Ecto neural progenitor cell (in vitro differentiated cells): ENCODE measurements around the gene DNAJC1.
"Not testable (repeated sequence)": the region's sequence is repeated elsewhere in the genome, so short reads cannot be mapped to it uniquely, and the experiment has no call there.

Source experiments
- DNase-seq: peaks from one replicate; pipeline ENCODE4 v3.0.0-alpha.2; 2018; ENCODE audit warnings: low spot score

Gene DNAJC1

DNA sequence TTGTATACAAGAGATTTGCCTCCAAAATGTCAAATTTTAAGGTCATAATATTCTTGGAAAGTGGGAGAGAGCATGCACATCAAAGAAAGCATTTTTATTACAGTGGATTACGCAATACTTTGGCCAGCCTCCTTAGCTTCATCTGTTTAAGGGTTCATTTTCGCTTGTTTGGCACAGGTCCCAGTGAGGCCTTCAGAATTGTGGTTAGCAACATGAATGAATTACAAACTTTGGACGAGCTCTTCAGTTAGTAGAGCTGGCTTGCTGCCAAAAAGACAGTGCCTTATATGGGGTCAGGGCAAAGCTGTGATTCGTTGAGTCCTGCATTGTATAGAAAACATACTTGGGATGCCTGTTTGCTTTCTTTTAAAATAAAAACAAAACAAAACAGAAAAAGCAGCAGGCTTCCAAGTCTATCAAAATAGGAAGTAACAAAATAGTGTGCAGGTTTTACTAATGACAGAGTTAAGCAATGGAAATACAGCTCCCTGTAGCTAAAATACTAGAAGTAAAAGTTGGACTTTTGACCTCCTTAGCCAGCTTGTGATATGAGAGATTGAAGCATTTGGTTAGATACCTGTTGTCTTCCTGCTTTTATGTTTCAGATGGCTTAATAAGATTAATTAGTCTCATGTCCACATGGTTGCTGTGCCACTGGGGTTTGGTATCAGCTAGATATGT lies 278.7 kb downstream of the DNAJC1 start:
- DNase-seq: no peak

DNA sequence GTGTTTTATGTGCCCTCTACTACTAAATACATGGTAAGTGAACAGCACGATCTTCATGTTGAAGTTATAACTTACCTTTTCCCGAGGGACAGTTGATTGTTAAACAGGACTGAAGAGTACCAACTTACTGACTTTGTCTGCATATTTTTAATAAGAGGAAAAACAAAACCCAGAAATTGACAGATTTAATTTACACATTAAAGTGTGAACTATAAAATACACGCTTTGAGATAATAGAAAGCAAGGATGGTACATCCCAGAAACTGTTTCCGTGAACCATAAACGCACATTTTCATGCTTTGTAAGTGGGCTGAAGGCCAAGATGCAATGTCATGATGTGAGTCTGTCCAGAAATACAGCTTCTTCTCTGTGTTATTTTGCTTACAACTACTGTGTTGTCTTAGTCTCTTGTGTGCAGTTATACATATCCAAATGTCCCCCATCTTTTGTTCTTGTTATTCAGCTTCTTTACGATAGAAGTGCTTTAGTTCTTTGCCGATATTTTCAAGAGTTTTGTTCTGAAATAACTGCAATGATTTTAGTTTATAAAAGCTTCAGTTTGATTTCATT lies 279.4 kb downstream of the DNAJC1 start:
- no peak for DNase-seq

DNA sequence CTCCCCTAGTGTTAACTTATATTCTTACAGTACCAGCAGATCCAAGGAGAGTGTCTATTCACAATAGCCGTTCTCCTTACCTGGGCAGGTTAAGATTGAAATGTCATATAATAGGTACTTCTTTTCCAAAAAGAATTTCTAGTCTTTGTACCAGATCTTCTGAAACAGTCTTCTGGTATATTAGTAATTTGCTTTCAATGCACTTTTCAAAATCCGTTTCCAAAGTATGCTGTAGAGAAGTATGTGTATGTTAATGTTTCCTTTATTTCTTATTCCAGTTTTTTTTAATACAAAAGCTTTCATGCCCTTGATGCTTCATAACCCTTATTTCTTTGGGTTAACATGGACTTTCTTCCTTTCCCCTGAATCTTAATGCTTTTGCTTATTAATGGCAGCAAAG lies 281.3 kb downstream of the DNAJC1 start:
- no peak for DNase-seq

DNA sequence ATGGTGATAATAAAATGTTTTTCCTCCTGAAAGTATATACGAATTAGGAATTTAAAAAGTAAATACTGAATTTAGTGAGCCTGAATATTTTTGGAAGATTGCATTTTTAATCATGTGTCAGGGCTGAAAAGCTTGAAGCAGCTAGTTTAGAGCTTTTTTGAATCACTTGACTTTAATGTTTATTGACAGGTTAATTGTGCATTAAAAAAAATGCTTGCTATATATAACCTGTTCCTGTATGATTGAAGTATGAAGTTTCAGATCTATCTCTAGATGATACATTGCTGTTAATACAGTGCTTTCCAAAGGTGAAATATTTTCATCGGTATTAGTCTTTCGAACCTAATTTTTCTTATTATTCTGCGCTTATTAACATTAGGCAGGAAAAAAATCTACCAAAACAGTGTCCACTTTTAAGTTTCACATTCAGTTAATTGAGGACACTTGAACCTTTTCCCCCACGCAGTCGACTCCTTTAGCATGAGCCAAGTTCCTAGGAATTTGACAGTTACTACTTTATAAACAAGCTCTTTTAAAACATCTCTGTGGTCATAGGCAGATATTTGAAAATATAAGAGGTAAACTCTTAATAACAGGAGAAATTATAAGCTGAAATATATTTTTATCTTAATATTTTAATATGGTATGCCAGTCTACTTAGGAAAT lies 282.4 kb downstream of the DNAJC1 start:
- no peak for DNase-seq

DNA sequence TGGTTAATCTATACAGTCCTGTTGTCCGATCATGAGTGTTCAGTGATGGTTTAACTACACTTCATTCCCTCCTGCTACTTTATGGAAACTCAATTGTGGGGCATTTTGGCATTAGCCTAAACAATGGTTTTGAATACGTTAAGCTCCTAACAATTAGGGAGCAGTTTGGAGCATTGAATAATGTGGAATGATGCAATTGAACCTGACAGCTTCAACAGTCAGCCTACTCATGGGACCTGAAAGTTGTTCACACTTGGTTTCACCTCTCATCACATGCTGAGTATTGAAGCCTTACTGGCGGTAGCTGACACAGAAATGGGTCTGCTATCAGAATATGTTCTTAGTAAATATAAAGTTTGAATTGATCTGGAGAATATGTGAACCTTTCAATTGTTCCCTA lies 283.4 kb downstream of the DNAJC1 start:
- DNase-seq: no peak

DNA sequence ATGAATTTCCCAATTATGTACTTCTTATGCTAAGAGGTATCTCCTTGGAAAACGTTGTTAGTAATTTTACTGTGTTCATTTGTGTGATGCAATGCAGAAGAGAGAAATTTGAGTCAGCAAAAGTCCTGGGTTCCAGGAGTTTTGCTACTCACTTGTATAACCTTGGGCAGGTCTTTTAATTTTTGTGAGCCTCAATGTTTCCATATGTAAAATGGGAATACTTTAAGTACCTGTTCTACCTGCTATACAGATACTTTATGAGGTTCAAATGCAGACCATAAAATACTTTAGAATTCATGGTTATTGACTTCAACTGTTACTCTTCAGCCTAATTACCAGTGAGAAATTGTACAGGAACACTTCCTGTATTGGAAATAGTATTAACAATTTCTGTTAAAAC lies 284.0 kb downstream of the DNAJC1 start:
- DNase-seq: no peak

DNA sequence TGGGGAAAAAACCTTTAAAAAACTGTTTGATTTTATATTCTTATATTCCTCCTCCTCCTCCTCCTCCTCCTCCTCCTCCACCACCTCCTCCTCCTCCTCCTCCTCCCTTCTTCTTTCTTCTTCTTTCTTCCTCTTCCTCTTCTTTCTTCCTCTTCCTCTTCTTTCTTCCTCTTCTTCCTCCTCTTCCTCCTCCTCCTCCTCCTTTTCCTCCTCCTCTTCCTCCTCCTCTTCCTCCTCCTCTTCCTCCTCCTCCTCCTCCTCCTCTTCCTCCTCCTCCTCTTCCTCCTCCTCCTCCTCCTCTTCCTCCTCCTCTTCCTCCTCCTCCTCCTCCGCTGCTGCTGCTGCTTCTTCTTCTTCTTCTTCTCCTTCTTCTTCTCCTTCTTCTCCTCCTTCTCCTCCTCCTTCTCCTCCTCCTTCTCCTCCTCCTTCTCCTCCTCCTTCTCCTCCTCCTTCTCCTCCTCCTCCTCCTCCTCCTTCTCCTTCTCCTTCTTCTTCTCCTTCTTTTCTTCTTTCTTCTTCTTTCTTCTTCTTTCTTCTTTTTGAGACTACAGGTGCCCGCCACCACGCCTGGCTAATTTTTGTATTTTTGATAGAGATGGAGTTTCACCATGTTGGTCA lies 286.0 kb downstream of the DNAJC1 start:
- DNase-seq: not testable (repeated sequence)

DNA sequence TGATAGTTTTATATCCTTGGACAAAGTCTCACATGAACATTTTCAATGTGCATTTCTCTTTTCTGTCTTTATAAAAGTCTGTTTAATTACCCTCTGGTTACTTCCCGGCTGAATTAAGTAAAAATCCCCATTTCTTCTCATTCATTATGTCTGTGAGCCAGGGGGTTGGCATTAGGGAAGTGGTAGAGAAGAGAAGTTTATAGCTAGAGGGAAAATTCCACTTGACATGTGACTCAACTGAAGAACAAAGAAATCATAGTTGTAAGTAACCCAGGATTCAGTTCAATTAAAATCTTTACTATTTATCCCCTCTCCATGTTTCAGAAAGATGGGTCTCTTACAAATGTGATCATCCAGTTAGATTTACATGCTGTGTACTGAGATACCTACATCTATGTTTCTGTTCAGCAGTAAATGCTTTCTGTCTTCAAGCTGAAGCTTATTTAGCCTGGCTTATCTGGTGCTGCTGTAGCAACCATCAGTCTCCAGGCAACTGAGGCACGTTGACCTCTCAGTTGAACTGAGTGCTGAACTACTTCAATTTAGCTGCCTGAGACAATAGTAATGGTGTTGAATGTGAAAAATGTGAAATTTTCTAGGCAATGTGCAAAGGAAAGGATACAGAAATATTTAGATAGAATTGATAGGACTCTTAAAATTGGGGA lies 287.9 kb downstream of the DNAJC1 start:
- DNase-seq: no peak

DNA sequence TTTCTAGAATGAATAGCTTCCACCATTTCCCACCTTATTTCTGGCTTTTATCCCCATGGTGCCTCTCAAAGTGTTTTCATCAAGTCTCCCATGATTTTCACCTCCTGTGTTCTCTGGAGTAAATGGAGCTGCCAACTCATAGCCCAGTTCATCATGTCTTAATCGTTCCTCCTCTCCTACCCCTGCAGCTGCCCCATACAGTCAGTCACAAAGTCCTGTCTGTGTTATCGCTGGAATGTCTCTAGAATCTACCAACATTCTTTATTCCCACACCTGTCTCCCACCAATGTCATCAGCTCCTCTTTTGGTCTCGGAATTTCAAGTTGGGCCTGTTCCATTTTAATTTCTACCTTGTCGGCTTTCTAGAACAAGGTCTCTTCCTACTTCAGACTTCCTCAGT lies 290.6 kb downstream of the DNAJC1 start:
- no peak for DNase-seq

DNA sequence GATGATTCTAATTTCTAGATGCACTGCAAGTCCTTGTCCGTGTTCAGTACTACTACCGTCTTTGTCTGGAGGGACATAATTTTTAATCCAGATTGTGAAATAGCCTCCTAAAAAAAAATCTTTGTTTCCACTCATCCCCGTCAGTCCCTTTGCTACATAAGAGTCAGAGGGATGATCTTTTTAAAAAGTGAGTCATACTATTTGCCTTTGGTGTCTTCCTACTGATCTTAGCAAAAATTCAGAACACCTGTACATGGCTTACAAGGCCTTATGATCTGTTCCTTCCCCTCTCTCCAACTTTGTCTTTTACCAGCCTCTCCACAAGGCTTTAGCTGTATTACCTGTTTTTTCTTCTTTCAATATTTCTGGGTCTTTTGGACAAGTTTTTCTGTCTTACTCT lies 296.0 kb downstream of the DNAJC1 start:
- DNase-seq: no peak
